ENCODE measurements around the gene FARS2. TPM values are rescaled to one million over a fixed set of nuclear protein-coding genes. Genes with fewer than 3 reads are reported as not detected.

FARS2 gene
- total RNA-seq, 4 donors from 2014 or later, result 2.6 to 21.9 (median 15.0) TPM

GRCh38 chr6:5471044-5471443 lies 209.7 kb downstream of the FARS2 start:
- TF ChIP-seq POLR2A (IDR thresholded peaks at IDR 0.05) (no peak), POLR2AphosphoS5 (IDR thresholded peaks at IDR 0.05) (no peak), EP300 (IDR thresholded peaks at IDR 0.05; ENCODE audit: low read depth) (no peak), CTCF (IDR thresholded peaks at IDR 0.05) (peak; percentile 60 to 74 (median 62))
- peak; percentile 44 for DNase-seq
- H3K36me3 ChIP-seq, result no peaks in the 10 kb centered on the region
- intact Hi-C loops (cut with DNase I; ENCODE audit: low total_unique reads) (no loop called here), in situ Hi-C loops (cut with MboI; ENCODE audit: low pct_ligation_motif_present in 1 of 4, low pct_unique_long_range_greater_than_20kb in 1 of 4, low sequenced_read_pairs in 3 of 4) (no loop called here)
- peaks cover 0 to 4% of the 10 kb centered on the region in 2 donors for H3K9me3 ChIP-seq
- H3K4me3 ChIP-seq, result no peak overlapping the region
- no peak overlapping the region for H3K27ac ChIP-seq
- H3K27me3 ChIP-seq, result no peaks in the 10 kb centered on the region
- H3K4me1 ChIP-seq, result peaks cover 0 to 5% (median 0%) of the 10 kb centered on the region in 4 donors
- WGBS, 2 donors (ENCODE audit: low coverage in 1 of 2), result 9 to 27% methylated on average over 8 of the region's 8 CpGs

- no peaks in the 10 kb centered on the region for H3K27me3 ChIP-seq
- no peaks in the 10 kb centered on the region for H3K36me3 ChIP-seq
- H3K27ac ChIP-seq, result no peak overlapping the region
- peaks cover 0 to 5% (median 0%) of the 10 kb centered on the region in 4 donors for H3K4me1 ChIP-seq
- DNase-seq, result no peak
- WGBS, 2 donors (ENCODE audit: low coverage in 1 of 2), result 92 to 95% methylated on average over 11 to 12 of the region's 12 CpGs
- intact Hi-C loops (cut with DNase I; ENCODE audit: low total_unique reads) (no loop called here), in situ Hi-C loops (cut with MboI; ENCODE audit: low pct_ligation_motif_present in 1 of 4, low pct_unique_long_range_greater_than_20kb in 1 of 4, low sequenced_read_pairs in 3 of 4) (no loop called here)
- no peak overlapping the region for H3K4me3 ChIP-seq
- TF ChIP-seq POLR2AphosphoS5 (IDR thresholded peaks at IDR 0.05) (no peak), CTCF (IDR thresholded peaks at IDR 0.05) (no peak), POLR2A (IDR thresholded peaks at IDR 0.05) (no peak), EP300 (IDR thresholded peaks at IDR 0.05; ENCODE audit: low read depth) (no peak)
- peaks cover 0 to 4% of the 10 kb centered on the region in 2 donors for H3K9me3 ChIP-seq
Measured at GRCh38 chr6:5471637-5472398, 210.5 kb downstream of the FARS2 start.

GRCh38 chr6:5472571-5472970 lies 211.3 kb downstream of the FARS2 start:
- Histone ChIP-seq H3K4me1 (peaks cover 0 to 5% (median 0%) of the 10 kb centered on the region in 4 donors), H3K4me3 (no peak overlapping the region), H3K36me3 (no peaks in the 10 kb centered on the region), H3K9me3 (peaks cover 0 to 4% of the 10 kb centered on the region in 2 donors), H3K27ac (no peak overlapping the region), H3K27me3 (no peaks in the 10 kb centered on the region)
- no peak for DNase-seq
- 96 to 100% methylated on average over 2 of the region's 2 CpGs for WGBS, 2 donors (ENCODE audit: low coverage in 1 of 2)
- TF ChIP-seq POLR2A (IDR thresholded peaks at IDR 0.05) (no peak), CTCF (IDR thresholded peaks at IDR 0.05) (no peak), POLR2AphosphoS5 (IDR thresholded peaks at IDR 0.05) (no peak), EP300 (IDR thresholded peaks at IDR 0.05; ENCODE audit: low read depth) (no peak)
- in situ Hi-C loops (cut with MboI; ENCODE audit: low pct_ligation_motif_present in 1 of 4, low pct_unique_long_range_greater_than_20kb in 1 of 4, low sequenced_read_pairs in 3 of 4) (no loop called here), intact Hi-C loops (cut with DNase I; ENCODE audit: low total_unique reads) (no loop called here)

GRCh38 chr6:5475779-5476178 lies 214.5 kb downstream of the FARS2 start:
- H3K36me3 ChIP-seq, result no peaks in the 10 kb centered on the region
- 97% methylated on average over 3 of the region's 3 CpGs; no CpG with 5 or more reads in 1 of the 2 donors for WGBS, 2 donors (ENCODE audit: low coverage in 1 of 2)
- no peaks in the 10 kb centered on the region for H3K27me3 ChIP-seq
- H3K4me1 ChIP-seq, result peaks cover 0 to 9% (median 0%) of the 10 kb centered on the region in 4 donors
- in situ Hi-C loops (cut with MboI; ENCODE audit: low pct_ligation_motif_present in 1 of 4, low pct_unique_long_range_greater_than_20kb in 1 of 4, low sequenced_read_pairs in 3 of 4) (no loop called here), intact Hi-C loops (cut with DNase I; ENCODE audit: low total_unique reads) (no loop called here)
- H3K9me3 ChIP-seq, result peaks cover 0 to 1% of the 10 kb centered on the region in 2 donors
- H3K27ac ChIP-seq, result no peak overlapping the region
- TF ChIP-seq POLR2AphosphoS5 (IDR thresholded peaks at IDR 0.05) (no peak), POLR2A (IDR thresholded peaks at IDR 0.05) (no peak), EP300 (IDR thresholded peaks at IDR 0.05; ENCODE audit: low read depth) (no peak), CTCF (IDR thresholded peaks at IDR 0.05) (no peak)
- H3K4me3 ChIP-seq, result no peak overlapping the region
- DNase-seq, result no peak

Measured in transverse colon (tissue), 4 donors.